Right lung (tissue), 10 donors: Measurements from ENCODE around the gene GLB1L3. TPM values are rescaled to one million over a fixed set of nuclear protein-coding genes. Genes with fewer than 3 reads are reported as not detected.

Source experiments
- DNase-seq, 2 donors: peaks; one replicate each; pipeline ENCODE4 v3.0.0-alpha.2; 2013
- long read RNA-seq, 8 donors: transcript quantifications; one replicate each; lab custom pipeline, GENCODE V29; 2026
- polyA plus RNA-seq, 5 donors: library from polyadenylated mRNA; unstranded; fragments of 120-200 nt; gene quantifications; one replicate each; pipeline versions ENCODE4 v1.2.1 to v1.2.3, GENCODE V29; 2013; ENCODE audit warnings: inconsistent platforms in 1 of 5, low replicate concordance in 1 of 5; ENCODE audit not compliant: insufficient read length in 5 of 5, insufficient read depth in 1 of 5

The GLB1L3 gene
- under 1 TPM; 0.06 to 0.30 (median 0.08) TPM for polyA plus RNA-seq
- long read RNA-seq, donor 1: 0 reads
- long read RNA-seq, donor 2: 0 reads
- long read RNA-seq, donor 3: 0 reads
- long read RNA-seq, donor 4: 0 reads
- long read RNA-seq, donor 5: 0 reads
- long read RNA-seq, donor 6: 0 reads
- long read RNA-seq, donor 7: 0 reads
- long read RNA-seq, donor 8: 0 reads

DNA sequence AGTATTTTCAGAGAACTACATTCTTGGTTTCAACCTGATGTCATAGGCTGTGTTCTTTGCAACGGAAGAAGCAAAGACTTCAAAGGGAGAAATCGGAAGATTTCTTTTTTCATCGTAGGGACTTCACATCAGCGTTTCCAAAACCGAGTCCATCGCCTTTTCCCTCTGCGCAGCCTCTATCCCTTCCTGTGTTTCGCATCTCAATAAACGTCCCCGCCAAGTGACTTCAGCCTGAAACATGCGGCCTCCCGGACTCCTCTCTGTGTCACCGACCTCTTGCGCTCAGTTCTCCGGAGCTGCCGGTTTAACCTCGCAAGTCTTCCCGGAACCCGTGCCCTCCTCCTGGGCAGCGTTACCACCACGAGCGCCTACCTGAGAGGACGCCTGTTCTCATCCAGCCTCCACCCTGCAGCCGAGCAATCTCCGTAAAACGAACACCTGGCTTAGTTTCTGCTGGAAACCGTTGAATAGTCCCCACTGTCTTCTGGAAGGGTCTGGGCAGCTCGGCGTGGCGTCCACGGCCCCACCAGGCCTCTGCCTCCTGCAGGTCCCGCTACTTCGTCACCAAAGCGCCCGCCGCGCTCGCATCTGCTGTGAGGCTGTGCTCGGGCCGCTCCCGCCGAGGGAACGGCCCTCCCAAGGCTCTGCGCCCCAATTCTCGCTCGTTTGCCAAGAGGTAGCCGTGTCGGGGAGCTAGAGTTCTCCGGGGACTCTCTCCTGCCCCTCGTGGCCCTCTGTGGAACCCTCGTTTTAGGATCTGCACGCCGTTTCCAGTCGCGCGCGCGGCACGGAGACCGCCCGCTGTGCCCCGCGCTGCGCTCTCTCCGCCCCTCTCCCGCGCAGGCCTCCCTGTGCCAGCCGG is at the start of gene GLB1L3:
Gene GLB1L3, plus strand, starts transcription at position 846 of the 862 bp plus-strand sequence. CDS start 362 bp downstream, outside the sequence.
- DNase-seq: peak in 1 of 2 donors; percentile 20

DNA sequence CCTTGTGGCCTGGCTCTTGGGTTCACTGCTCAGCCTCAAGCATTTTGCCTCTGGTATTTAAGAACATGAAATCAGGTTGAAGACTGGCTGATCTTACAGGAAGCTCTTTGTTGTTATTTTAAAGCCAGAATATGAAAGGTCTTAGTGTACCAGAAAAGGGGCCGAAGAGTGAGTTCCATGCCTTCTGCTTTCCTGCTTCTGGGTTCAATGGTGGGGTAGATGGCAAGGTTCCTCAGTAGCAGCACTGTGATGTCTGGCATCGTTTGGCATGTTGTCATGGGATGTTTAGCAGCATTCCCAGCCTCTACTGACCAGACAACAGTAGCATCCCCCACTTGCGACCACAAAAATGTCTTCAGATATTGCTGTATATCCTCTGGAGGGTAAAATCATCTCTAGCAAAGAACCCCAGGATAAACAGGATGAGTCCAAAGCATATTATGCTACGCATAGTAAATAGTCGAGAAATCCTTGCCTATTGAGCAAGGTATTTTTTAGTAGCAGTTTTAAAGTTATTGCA is 49.3 kb upstream of the GLB1L3 start:
- DNase-seq: no peak

- no peak for DNase-seq
Measured at GRCh38 chr11:134228625-134229024, 47.6 kb upstream of the GLB1L3 start.

- DNase-seq: no peak
Measured at GRCh38 chr11:134229126-134229790, 46.9 kb upstream of the GLB1L3 start.

GRCh38 chr11:134230339-134230738 is 45.8 kb upstream of the GLB1L3 start:
- DNase-seq: no peak

DNA sequence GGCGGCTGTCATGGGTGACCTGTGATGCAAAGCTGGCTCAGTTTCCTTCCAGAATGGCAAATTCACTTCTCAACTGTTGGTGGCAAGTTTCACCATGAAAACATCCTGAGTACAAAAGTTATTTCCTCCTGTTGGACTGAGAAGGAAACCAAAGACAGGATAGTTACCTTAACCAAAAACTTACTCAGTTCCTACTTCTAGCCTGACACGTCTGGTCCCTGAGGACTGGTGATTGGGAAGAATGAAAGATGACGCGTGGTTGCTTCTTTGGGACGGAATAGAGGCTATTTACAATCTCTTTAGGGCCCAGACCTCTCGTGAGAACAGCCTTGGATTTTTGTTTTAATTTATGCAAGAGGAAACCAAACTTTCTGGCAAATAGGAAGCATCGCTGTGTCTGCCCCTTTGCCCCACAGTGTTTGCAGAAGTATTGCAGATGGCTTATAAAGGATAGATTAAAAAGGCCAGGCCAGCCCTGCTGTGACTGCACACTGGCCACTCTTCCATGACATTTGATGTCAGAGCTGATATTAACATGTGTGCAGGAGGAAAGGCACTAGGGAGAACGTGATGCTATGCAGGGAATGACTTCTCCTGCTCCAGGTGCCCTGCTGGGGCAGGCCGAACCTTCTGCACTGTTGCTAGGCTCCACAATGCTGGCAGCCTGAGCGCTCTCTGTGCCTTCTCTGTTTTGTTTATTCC is 44.1 kb upstream of the GLB1L3 start:
- DNase-seq: no peak

GRCh38 chr11:134233729-134234179 is 42.4 kb upstream of the GLB1L3 start:
- DNase-seq: no peak

DNA sequence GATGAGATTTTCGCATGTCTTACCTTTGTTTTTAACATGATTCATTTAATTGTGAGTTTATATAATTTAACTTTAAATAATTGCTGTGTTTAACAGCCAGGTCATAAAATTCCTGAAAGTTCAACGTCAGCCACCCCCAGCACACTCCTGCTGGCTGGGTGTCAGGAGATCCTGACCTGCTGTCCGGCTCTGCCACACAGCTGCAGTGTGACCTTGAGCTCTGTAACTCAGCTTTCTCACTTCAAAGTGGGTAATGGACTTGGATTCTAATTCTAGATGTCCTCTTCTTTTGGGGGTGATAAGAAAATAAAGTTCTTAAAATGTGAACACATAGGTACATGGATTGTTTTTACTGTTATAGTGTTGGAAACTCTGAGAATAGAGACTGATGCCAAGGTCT is 40.8 kb upstream of the GLB1L3 start:
- DNase-seq: no peak

DNA sequence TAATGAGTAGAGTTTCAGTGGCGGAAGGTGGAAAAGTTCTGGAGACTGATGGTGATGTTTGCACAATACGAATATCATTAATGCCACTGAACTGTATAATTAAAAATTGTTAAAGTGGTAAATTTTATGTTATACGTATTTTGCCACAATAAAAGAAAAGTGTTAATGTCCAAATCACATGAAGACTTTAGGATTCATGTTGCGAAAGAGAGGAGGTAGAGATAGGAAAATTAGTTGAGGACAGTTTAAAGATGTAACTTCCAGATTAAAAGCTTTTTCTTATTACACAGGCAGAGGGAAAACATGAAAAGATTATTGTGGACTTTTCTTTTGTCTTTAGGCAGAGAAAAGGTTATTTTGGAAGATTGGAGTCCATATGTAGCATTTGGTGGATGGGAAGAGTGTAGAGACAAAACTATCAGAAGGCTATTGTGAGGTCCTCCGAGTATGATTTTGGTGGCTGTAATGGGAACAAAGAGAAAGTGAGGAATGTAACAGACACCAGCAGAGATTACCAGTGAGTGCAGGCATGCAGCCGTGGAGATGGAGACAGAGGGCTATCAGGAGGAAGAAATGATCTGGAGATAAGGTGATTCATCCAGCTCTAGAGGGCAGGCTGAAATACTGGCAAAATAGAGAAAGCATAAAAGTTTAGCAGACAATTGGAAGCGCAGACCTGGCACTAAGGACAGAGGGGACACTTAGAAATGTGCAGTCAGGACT is 39.2 kb upstream of the GLB1L3 start:
- DNase-seq: no peak

DNA sequence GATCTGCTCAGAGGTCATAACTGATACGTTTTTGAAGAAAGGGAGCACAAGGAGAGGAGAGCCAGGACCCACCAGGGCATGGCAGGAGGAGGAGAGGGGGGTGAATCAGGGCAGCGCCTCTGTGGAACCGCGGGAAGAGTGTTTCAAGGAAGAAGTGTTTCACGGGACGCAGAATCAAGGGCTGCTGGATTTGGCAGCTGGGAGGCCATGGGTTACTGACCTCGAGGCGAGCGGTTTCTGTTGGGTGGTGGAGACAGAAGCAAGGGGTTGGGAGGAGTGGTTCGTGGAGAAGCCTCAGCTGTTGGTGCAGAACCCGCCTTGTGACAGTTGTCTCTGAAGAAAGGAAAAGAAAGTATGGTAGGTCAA is 38.6 kb upstream of the GLB1L3 start:
- no peak for DNase-seq

- no peak for DNase-seq
Measured at GRCh38 chr11:134238956-134239355, 37.2 kb upstream of the GLB1L3 start.

GRCh38 chr11:134240592-134240991 is 35.6 kb upstream of the GLB1L3 start:
- no peak for DNase-seq

DNA sequence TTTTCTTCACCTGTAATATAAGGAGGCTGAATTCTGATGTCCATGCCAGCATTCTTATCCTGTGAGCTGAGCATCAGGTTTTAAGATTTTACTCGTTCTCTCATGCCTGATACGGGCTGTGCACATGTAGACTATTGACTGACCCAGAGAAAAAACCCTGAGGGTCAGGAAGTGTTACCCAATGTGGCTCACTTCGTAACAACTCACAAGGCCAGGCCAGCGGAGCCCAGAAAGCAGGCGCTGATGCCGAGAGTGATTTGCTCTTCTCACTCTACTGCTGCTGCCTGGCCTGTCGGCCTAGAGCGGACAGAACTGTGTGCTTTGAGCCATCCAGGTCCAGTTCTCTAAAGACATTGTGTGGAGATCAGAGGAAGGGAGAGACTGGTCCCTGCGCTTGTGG is 33.8 kb upstream of the GLB1L3 start:
- DNase-seq: no peak

DNA sequence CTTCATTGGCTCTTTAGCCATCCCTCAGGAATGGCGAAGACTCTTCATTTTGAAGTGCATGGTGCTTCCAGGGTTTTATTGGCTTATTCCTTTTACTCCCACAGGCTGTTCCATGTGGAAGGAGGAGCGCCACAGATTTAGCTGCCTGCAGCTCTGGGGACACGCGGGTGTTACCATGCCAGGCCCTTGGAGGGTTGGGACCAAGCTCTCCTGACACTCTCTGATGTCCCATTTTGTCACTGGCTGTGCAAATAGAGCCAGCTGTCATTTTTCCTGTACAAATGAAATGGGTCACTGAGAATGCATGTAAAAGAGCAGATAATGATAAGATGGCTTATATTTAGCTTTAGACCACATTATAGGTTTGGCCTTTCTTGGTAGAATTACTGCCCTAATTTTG is 32.3 kb upstream of the GLB1L3 start:
- no peak for DNase-seq

GRCh38 chr11:134244593-134244992 is 31.6 kb upstream of the GLB1L3 start:
- DNase-seq: no peak

DNA sequence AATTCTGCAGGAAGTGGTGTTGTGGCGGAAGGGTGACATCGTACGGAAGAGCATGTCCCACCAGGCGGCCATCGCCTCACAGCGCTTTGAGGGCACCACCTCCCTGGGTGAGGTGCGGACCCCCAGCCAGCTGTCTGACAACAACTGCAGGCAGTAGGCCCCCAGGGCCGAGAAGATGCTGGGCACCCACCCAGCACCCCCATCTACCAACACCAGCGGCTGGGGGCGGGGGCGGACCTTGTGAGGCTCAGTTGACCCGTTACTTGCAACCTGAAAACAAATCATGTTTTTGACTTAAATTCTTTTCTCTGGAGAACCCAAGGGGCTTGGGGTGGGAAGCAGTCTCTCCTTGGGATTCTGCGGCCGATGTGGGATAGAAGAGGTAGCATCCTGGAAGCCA is 30.7 kb upstream of the GLB1L3 start:
- DNase-seq: no peak

DNA sequence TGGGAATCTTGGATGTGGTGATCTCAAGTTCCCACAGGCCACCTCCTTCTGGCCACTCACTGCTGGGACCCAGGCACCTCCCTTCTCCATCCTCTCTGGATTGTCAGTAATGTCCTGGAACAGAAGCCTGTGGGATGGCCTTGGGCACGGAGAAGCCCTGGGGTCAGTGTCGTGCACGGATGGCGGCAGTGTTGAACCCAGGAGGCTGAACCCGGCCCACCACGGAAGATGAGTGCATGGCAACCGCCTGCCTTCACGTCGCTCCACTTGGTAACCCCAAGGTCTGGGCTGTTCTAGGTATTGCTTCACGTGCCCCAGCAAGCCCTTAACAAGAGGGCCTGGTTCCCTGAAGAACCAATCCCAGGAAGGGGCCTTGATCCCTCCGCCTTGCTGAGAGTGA is 30.1 kb upstream of the GLB1L3 start:
- DNase-seq: no peak

GRCh38 chr11:134246678-134247077 is 29.5 kb upstream of the GLB1L3 start:
- no peak for DNase-seq

DNA sequence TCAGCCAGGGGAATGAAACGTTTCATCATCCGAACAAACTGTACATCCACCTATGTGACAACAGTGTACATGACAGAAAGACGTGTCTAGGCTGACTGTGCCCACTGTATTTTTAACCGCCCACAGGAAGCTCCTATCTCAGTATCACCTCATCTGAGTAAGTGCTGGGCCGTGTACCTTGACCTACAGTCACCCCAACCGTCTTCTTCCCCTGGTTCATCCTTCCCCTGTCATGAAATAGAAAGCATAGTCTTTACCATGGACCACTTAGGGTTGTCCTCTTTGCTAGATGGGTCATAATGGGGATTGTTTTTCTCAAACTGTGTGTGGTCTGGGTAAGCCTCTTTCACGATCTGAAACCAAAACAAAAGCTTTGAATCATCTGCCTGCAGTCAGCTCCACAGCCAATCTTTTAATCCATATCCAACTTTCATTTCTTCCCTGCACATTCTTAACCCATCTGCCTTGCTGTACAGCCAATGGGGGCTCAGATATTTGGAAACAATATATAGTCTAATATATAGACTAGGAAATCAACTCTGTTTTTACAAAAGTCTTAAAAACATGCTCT is 27.2 kb upstream of the GLB1L3 start:
- DNase-seq: no peak

DNA sequence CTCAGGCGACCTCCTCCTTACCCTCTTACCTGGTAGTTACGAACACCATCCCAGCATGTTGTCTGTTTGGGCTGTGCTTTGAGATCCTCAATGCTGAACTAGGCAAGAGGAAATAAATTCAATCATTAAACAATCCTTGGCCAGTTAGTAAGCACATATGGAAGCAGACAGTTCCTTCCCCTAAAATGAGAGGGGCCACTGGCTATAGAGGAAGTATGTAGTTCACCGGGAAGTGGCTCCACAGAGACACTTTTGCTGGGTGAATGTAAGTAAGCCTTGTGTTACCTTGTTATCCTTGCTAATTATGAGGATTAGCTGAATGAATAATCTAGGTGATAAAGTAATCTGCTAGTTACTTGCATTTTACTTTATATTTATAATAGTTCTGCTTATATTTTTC is 25.9 kb upstream of the GLB1L3 start:
- no peak for DNase-seq

GRCh38 chr11:134250675-134251074 is 25.5 kb upstream of the GLB1L3 start:
- no peak for DNase-seq
